Umbilical cord (tissue), 2 donors: ENCODE measurements around the gene IGDCC3. TPM values are rescaled to one million over a fixed set of nuclear protein-coding genes. Genes with fewer than 3 reads are reported as not detected.
A peak's percentile ranks its signal among the peaks of the same experiment; 100 is the strongest.

ENCODE experiments used
- DNase-seq: peaks from one replicate; pipeline ENCODE4 v3.0.0-alpha.2; 2015; ENCODE audit warnings: low spot score
- total RNA-seq: library from RNA; depleted of rRNA; stranded (reverse); fragments of >200 nt; gene quantifications from one replicate; pipeline ENCODE4 v1.2.3, GENCODE V29; 2014; ENCODE audit warnings: low replicate concordance; ENCODE audit not compliant: insufficient read depth

Gene IGDCC3
- total RNA-seq, 1 donor from 2014 or later = 2.6 TPM

DNA sequence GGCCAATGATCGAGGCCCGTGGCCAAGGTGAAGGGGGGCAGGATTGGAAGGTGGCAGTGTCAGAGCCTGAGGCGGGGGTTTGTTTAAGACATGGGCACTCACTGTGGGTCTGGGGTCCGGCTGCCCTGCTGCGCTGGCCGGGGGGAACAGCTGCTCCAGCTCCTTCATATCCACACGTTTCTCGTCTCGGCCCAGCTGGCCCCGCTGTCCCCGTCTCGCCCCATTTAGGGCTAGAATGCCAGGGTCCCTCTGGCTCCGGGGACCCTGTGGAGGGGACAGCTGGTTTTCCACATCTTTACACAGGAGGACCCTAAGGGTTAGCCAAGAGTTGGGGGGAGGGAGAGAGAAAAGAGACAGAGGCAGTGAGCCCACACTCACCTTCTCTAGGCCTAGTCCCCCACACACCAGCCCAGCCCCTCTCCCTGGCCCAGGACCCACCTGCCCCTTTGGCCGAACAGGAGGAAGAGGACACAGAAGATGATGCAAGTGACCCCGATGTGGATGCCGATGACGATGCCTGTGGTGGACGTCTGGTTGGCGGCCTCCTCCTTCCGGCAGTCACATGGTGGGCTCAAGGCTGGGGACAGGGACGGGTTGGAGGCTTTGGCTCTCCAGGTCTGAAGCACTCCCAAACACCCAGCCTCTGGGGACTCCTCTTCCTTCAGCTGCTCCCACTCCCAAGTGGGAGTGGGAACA is 48.4 kb downstream of the IGDCC3 start:
- DNase-seq = no peak

DNA sequence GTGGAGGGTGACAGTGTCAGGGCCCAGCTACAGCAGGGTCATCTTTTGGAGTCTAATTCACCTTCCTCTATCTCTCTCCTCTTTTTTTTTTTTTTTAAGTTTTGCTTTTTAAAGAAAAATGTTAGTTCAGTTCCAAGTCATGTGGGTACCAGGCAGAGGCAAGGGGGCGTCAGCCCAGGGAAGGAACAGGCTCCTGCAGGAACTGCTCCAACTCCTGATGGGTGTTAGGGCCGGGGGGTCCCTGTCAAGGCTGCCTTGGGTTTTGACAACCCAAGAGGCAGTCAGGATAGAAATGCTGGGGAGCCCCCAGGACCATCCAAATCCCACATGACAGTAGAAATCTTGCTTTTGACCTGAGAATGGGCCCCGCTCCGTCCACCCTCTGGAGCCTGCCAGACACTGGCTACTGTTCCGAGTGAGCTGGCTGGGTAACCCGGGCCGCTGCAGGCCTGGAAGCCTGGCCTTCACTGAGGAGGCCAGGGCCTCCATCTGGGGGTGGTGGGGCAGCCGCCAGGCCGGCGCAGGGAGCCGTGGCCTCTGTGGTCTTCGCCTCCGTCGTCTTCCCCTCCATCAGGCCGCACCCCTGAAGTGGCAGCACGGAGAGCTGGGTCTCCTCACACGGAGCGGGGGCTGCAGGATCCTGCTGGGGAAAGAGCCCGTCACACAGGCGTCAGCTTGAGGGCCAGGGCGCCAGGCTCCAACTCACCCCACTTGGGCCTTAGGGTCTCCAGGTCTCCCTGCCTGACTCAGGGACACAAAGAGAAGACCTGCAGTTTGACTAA is 49.1 kb downstream of the IGDCC3 start:
- no peak for DNase-seq

DNA sequence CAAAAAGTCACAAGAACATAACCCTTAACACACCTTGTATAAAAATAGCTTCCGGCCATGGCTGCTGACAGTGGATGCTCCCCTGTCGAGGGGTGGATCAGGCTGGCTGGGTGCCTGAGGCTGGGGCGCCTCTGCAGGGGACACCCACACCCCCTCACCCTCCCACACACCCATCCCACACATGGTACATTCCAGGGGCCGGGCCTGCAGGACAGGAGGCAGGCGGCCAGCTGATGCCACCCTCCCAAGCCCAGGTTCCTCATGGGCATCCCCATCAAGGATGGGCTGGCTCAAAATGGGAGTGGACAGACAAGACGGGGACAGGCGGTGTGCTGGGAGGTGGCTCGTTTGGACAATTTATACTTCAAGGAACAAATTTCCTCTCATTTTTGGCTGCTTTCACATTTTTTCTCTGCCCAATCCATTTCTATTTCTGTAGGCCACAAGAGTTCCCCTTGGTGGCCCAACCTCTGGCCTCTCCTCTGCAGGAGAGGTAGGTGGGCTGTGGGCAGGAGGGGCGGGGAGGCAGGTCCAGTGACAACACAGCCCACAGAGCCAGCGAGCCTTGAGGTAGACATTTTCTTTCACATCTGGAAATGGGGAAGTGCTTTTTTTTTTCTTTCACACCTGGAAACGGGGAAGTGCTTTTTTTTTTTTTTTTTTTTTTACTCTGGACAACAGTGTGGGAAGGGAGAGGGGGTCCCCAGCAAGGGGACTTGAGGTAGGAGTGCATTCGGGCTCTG is 50.0 kb downstream of the IGDCC3 start:
- no peak for DNase-seq

DNA sequence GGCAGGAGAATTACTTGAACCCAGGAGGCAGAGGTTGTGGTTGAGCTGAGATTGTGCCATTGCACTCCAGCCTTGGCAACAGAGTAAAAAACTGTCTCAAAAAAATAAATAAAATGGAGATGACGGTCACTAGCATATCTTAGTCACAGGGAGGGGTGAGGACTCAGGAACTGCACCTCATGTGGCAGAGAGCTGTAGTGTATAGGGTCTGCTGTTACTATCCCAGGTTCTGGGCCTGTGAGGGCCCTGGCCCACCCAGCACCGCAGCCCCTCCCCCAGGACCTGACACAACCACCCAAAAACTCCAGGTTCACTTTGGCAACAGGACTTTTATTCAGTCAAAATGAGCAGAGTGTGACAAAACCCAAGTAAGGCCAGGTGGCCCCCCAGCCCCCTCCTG is 51.0 kb downstream of the IGDCC3 start:
- no peak for DNase-seq

DNA sequence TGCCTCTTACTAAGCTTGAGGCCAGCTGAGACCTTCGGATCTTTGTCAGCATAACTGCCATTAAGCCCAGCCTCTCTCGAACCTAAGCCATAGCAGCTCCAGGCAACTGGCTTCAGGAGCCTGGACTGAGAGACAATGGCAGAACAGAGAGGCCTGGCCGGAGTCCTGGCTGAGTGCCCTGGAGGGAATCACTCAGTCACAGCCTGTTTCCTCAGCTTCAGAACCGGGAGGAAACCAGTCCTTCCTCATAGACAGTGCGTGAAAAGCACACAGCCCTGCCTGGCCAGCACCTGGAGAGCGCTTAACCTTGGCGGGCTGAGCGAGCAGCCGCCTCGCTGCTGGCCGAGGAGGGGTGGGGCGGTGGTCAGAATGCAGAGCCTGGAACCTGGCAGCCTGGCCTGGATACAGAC is 51.7 kb downstream of the IGDCC3 start:
- peak; percentile 76 for DNase-seq

DNA sequence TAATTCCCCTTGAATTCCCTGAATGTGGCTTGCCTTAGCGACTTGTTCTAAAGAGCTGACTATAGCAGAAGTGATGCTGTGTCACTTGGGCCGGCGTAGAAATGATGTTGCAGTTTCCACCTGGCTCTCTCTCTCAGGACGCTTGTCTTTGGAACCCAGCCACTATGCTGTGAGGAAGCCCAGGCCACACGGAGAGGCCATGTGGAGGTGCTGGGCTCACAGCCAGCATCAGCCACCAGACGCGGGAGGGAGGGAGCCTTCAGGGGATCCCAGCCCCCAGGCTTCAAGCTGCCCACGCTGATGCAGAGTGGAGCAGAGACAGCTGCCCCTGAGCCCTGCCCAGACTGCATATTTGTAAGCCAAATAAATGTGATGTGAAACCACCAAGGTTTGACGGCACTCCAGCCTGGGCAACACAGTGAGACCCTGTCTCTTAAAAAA is 54.7 kb downstream of the IGDCC3 start:
- peak; percentile 85 for DNase-seq

DNA sequence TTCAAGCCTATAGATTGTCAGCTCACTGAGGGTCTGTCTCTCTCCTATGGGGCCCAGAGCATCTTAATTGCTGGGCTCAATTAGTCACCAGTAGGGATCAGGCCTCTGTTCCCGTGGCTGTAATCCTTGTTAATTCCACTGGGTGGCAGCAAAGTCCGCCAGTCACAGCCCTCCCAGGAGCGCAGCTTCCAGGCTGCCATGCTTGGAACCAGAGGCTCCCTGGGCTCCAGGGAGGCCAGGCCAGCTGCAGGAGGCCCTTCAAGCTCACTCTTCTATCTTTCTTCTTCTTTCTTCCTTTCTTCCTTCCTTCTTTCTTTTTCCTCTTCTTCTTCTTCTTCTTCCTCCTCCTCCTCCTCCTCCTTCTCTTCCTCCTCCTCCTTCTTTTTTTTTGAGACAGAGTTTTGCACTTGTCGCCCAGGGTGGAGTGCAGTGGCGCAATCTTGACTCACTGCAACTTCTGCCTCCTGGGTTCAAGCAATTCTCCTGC is 58.9 kb downstream of the IGDCC3 start:
- DNase-seq = peak; percentile 84

DNA sequence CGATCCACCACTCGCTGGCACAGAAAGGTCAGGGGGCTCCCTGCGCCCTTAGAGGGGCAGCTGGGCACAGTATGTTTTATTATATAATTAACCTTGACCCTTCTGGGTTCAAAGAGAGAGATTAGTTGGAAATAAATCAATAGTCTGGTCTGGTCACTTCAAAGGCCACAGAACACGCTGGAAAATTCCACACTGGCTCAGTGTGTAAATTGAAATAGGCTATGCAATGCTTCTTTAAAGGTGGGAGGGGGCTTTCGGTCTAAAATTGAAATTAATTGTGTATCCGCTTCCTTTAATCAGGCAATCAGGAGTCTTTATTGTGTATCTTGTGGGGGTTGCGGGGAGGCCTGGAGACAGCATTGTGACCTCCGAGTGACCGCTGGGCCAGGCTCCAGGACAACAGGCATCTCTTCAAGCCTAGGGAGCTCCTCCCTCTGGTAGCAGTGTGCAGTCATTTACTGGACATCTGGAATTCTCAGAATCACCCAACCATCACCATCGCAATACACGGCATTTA is 65.3 kb downstream of the IGDCC3 start:
- DNase-seq = peak; percentile 35

DNA sequence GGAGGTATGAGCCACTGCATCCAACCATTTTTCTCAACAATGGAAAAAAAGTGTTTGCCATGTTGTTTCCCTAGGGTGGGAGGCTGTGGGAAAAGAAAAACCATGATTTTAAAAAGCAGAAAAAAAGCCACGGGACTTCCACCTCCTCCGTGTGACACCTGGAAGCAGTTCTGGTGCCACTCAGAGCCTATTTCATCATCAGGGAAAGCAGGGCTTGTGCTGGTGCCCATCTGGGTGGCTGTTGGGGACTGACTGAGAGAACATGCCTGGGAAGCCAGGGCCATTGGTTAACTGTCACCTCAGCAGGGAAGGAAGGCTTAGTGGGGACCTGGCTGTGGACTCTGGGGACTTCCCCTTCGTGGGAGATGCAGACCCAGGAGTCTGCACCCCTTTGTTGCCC is 66.0 kb downstream of the IGDCC3 start:
- no peak for DNase-seq

DNA sequence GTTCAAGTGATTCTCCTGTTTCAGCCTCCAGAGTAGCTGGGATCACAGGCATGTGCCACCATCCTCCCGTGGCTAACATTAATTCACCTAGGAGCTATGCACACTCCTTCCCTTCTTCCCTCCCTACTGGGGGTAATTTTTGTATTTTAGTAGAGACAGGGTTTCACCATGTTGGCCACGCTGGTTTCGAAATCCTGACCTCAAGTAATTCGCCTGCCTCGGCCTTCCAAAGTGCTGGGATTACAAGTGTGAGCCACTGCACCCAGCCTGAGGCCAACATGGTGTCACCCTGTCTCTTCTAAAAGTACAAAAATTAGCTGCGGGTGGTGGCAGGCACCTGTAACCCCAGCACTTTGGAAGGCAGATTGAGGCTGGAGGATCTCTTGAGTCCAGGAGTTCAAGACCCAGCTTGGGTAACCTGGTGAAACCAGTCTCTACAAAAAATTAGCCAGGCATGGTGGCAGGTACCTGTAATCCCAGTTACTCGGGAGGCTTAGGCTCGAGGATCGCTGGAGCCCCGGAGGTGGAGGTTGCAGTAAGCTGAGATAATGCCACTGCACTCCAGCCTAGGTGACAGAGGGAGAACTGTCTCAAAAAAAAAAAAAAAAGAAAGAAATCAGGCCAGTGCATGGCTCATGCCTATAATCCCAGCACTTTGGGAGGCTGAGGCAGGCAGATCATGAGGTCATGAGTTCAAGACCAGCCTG is 67.2 kb downstream of the IGDCC3 start:
- no peak for DNase-seq

DNA sequence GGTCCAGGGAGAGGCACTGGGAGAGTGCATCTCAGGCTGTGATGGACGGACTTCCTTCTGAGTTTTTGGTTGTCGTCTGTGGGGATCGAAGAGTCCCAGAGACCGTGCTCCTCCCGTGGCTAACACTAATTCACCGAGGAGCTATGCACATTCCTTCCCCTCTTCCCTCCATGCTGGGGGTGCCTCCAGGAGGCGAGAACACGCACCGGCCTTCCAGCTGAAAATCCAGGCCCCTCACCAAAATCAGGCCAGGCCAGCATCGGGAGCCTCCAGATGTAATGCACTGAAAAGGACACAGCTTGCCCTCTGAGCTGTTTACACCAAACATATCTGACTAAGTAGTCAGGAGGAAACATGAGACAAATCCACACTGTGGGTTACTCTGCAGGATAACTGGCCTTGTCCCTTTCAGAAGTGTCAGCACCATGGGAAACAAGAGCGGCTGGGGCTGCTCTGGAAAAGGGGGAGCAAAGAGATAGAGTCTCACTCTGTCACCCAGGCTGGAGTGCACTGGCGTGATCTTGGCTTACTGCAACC is 67.9 kb downstream of the IGDCC3 start:
- no peak for DNase-seq

DNA sequence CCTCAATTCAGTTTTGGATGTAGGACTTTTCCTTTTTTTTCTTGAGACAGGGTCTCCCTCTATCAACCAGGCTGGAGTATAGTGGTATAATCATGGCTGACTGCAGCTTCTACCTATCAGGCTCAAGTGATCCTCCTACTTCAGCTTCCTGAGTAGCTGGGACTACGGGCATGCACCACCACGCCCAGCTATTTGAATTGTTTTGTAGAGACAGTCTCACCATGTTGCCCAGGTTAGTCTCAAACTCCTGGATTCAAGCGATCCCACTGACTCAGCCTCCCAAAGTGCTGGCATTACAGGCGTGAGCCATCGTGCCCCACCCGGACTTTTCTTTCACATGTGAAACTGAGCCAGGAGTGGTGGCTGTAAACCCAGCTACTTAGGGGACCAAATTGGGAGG is 69.8 kb downstream of the IGDCC3 start:
- no peak for DNase-seq

DNA sequence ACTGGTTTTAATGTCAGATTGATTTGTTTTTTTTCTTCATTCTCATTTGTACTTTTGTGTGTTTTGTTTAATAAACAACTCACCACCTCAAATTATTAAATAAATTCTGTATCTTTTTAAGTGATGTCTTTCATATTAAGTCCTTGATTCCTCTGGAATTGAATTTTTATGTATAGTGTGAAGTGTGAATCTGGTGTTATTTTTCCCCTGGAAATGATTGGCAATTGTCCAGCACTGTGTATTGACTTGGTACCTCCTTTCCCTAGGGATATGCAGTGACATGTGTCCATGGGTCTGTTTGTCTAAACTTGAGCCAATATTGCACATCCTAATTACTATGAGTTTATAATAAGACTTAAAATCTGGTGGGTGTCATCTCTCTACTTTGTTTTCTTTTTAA is 71.3 kb downstream of the IGDCC3 start:
- no peak for DNase-seq

DNA sequence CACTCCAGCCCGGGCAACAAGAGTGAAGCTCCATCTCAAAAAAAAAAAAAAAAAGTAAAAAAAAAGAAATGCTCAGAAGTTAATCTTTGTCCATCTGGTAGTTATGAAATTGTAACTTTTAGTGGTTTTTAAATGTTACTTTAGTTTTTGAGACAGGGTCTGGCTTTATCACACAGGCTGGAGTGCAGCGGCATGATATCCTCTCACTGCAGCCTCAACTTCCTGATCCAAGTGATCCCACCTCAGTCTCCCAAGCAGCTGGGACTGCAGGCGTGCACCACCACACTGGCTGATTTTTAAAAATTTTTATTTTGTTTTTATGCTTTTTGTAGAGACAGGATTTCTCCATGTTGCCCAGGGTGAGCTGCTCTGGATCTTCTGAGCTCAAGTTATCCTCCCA is 72.0 kb downstream of the IGDCC3 start:
- DNase-seq = no peak

DNA sequence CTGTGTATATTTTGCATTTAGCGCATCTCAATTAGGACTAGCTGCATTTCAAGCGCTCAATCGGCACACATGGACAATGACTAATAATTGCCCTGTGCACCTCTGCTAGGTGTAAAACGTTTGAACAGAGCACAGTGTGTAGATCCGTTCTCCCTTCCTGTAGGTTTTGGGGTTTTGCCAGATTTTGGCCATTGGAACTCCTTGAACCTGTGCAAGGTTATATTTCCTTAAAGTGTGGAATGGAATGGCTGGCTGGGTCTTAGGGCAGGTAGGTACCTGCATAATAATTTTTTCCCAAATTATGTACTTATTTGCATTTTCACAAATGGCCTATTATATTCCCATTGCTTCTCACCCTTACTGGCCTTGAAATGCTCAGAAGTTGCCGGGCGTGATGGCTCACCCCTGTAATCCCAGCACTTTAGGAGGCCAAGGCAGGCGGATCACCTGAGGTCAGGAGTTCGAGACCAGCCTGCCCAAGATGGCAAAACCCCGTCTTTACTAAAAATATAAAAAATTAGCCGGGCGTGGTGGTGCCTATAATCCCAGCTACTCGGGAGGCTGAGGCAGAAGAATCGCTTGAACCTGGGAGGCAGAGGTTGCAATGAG is 72.5 kb downstream of the IGDCC3 start:
- DNase-seq = no peak

DNA sequence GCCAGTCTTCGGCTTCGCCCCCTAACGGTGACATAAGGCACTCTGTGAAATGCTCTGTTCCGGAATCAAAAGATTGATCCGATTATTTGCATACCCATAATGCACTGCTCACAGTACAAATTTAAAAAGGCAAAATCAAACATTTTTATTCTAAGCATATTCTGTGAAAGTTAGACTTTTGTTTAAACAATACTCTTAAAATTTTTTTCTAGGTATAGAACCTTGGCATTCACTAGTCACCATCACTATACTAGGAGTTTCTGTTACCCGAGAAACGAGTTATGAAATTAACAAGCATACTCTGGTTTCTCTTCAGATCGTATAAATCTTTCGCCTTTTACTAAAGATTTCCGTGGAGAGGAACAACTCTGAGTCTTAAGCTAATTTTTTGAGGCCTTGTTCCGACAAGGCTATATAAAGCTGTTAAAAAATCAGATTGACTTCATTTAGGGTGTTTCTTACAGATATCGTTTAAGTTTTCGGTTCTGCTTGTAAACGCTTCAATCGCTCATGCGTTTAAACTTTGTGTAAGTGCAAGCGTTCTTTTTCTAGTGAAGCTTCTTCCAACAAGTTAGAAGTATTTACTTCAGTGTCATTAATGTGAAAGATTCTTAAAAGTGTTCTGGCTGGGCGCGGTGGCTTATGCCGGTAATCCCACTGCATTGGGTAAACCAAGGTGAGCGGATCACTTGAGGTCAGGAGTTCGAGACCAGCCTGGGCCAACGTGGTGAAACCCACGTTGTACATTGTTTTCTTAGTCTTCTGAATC is 73.2 kb downstream of the IGDCC3 start, which contains the start of gene RNU5B-1:
TSS of gene RNU5B-1 (plus strand) at position 297 of the 769 bp plus-strand sequence.
- DNase-seq = peak; percentile 98

DNA sequence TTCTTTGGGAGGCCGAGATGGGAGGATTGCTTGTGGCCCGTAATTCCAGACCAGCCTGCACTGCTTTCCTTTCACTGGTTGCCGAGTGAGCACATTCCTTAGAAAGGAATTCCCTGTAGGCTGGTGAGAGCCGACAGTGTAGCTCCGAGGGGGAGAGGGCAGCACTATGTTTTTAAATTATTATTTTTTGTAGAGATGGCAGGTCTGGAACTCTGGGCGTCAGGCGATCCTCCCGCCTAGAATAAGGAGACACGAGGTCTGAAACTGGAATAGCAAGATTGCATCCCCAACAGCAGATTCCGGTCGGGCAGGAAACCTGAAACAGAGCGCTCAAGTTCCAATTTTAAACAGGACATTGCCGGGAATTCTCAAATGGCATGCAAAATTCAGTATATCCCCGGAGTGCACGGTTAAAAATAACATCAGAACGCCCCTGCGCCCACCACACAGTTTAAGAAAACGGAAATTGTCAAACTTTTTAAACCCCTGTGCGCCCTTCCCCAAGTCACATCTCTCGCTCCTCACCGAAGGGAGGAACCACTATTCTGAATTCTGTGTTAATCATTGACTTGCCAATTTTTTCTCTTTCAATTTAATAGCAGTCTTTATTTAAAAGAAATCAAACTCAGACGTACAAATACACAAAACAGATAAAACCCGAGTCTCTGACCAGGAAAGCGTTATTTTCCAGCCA is 74.0 kb downstream of the IGDCC3 start:
- peak; percentile 89 for DNase-seq

DNA sequence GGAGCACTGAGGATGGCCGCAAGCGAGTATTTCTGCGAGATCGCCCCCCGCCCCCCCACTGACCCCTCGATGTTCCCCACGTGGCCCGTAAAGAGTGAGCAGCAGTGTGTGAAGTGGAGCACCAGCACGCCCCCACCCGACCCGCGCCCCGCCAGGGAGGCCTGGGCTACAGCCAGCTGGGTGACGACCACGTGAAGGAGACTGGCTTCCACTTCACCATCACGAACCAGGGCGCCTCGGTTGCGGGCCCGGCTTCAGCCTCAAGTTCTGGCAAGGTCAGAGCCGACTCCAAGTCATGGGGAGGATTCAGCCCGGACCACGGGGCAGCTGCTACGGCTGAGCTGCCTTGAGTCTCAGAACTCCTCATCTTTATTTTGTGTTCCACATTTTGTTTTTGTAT is 75.7 kb downstream of the IGDCC3 start:
- DNase-seq = no peak

DNA sequence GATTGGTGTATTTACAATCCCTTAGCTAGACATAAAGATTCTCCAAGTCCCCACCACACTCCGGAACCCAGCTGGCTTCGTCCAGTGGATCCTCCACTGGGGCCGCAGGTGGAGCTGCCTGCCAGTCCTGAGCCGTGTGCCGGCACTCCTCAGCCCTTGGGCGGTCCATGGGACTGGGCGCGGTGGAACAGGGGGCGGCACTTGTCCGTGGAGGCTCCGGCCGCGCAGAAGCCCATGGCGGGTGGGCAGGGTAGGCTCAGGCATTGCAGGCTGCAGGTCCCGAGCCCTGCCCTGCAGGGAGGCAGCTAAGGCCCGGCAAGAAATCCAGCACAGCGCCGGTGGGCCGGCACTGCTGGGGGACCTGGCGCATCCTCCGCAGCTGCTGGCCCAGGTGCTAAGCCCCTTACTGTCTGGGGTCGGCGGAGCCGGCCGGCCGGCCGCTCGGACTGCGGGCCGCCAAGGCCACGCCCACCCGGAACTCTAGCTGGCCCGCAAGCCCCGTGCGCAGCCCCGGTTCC is 76.8 kb downstream of the IGDCC3 start:
- DNase-seq = no peak
